AG09319 (cell line): ENCODE measurements around the gene ZNF837.
A peak's percentile ranks its signal among the peaks of the same experiment; 100 is the strongest.

Source experiments
- DNase-seq: peaks from one replicate; pipeline ENCODE4 v3.0.0-alpha.2; 2010; ENCODE audit warnings: low read depth; ENCODE audit errors: extremely low read depth
- CTCF ChIP-seq: IDR thresholded peaks from 2 replicates; pipeline ENCODE4 v1.5.1; 2011; ENCODE audit warnings: low read depth, mild to moderate bottlenecking, inconsistent platforms, low read length, moderate library complexity

ZNF837 gene

GRCh38 chr19:58380662-58381459 lies at the start of gene ZNF837:
Gene ZNF837, minus strand, starts transcription at chr19:58381030. Its CDS starts 11,698 bp downstream, at chr19:58369332.
- TF ChIP-seq CTCF, result no peak
- DNase-seq, result peak; percentile 100

DNA sequence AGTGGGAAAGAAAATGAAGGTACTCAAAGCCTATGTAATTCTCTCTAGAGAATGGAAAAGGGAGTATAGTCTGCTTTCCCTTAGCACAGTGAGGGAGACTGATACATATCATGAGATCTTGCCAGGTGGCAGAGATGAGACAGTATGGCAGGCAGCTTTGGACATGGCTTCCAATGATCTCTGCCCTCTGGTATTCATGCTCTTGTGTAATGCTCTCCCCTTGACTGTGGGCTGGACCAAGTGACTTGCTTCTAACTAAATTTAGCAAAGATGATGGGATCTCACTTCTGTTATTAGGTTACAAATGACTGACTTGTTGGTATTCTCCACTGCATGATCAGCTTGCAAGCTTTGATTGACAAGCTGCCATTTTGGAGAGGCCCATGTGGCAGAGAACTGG lies 48.9 kb upstream of the ZNF837 start:
- no peak for TF ChIP-seq CTCF
- DNase-seq, result no peak

- DNase-seq, result no peak
- no peak for TF ChIP-seq CTCF
Observed at GRCh38 chr19:58428617-58429016, 47.8 kb upstream of the ZNF837 start.

- TF ChIP-seq CTCF, result no peak
- no peak for DNase-seq
Observed at GRCh38 chr19:58417071-58417470, 36.2 kb upstream of the ZNF837 start.

DNA sequence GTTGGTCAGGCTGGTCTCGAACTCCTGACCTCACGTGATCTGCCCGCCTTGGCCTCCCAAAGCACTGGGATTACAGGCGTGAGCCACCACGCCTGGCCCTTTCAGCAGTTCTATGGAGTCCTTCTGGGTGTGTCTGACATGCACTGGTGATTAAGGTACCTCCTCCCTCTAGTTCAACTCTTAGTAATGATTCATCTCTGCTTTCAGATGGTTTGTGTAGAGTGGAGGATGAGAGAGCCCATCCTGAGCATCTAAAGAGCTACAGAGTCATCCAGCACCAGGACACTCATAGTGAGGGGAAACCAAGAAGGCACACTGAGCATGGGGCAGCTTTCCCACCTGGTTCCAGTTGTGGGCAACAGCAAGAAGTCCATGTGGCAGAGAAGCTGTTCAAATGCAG lies 35.8 kb upstream of the ZNF837 start:
- DNase-seq, result no peak
- no peak for TF ChIP-seq CTCF

DNA sequence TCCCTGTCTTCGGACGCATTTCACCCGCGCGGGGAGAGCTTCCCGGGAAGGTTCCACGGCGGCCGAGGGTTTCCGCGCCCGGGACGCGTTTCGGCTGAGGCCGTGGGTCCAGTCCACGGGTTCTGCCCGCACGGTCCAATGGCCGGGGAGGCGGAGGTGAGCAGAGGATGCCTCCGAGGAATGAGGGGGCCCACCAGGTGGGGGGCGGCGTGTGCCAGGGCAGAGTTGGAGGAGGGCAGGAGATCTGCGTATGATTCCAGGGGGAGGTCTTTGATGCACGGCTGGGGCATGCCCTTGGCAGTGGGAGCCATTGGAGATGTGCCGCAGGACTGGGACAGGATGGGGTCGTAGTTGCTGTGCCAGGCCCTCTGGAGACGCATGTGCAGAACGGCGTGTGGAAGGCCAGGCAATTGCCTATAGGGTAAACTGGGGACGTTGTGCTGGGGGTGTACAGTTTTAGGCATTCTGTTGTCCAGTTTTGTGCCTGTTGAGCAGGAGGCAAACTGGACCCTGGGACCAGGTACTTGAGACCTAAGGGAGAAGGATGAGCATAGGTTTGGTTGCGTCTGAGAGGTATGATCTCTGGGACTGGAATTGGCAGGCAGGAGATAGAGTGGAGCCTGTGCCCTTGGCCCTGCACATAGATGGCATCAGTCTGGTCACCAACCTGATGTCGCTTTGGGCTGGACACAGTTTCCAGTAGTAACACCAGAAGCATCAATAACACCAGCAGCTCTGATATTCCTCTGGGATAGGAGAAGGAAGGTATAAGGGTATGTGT lies 28.4 kb upstream of the ZNF837 start:
- DNase-seq, result no peak
- no peak for TF ChIP-seq CTCF
